GM12878 (cell line): ENCODE data around the gene TFB1M. TPM values are rescaled to one million over a fixed set of nuclear protein-coding genes. Genes with fewer than 3 reads are reported as not detected.
A peak's percentile ranks its signal among the peaks of the same experiment; 100 is the strongest.

Experiments used
- CEBPB ChIP-seq, 2 experiments: fragments of 150-350 bp in 1 of 2; IDR thresholded peaks; 2 replicates each; pipeline ENCODE4 v1.6.1; 2012 to 2014; ENCODE audit warnings: low read depth in 2 of 2, low read length in 2 of 2, borderline replicate concordance in 1 of 2, inconsistent platforms in 1 of 2
- CUX1 ChIP-seq: IDR thresholded peaks from 2 replicates; pipeline ENCODE4 v1.6.1; 2012; ENCODE audit warnings: improper control_type of control experiment, low read depth, low read length; ENCODE audit not compliant: insufficient replicate concordance
- DPF2 ChIP-seq: fragments of 450-650 bp; IDR thresholded peaks from 2 replicates; pipeline ENCODE4 v1.6.1; 2017; ENCODE audit warnings: mild to moderate bottlenecking
- ETV6 ChIP-seq, 2 experiments: fragments of 450-650 bp in 1 of 2; IDR thresholded peaks in 1 of 2; conservative IDR thresholded peaks in 1 of 2; 2 replicates each; pipeline ENCODE4 v1.6.1; 2014; ENCODE audit warnings: antibody characterized with exemption in 1 of 2, borderline replicate concordance in 1 of 2, low read depth in 1 of 2, mild to moderate bottlenecking in 1 of 2, moderate library complexity in 1 of 2
- GABPA ChIP-seq: IDR thresholded peaks from 2 replicates; pipeline ENCODE4 v1.6.1; 2014; ENCODE audit warnings: antibody characterized with exemption, low read depth, mild to moderate bottlenecking, inconsistent platforms
- HDGF ChIP-seq: fragments of 450-650 bp; IDR thresholded peaks from 2 replicates; pipeline ENCODE4 v1.6.1; 2016; ENCODE audit warnings: antibody characterized with exemption
- MAX ChIP-seq: IDR thresholded peaks from 2 replicates; pipeline ENCODE4 v1.6.1; 2012; ENCODE audit warnings: low read depth, low read length, improper control_type of control experiment
- MTA3 ChIP-seq: IDR thresholded peaks from 2 replicates; pipeline ENCODE4 v1.6.1; 2012; ENCODE audit warnings: low read length, inconsistent platforms, borderline replicate concordance
- PML ChIP-seq: IDR thresholded peaks from 2 replicates; pipeline ENCODE4 v1.6.1; 2012; ENCODE audit warnings: low read length, inconsistent platforms
- PRDM15 ChIP-seq: fragments of 450-650 bp; formaldehyde crosslinking; IDR thresholded peaks from 2 replicates; pipeline ENCODE4 v1.4.0; 2020; ENCODE audit warnings: mild to moderate bottlenecking, moderate library complexity
- RELB ChIP-seq: fragments of 450-650 bp; IDR thresholded peaks from 2 replicates; pipeline ENCODE4 v1.6.1; 2017; ENCODE audit warnings: low read depth, mild to moderate bottlenecking, moderate library complexity
- SIX5 ChIP-seq: IDR thresholded peaks from 2 replicates; pipeline ENCODE4 v1.6.1; 2011; ENCODE audit warnings: mild to moderate bottlenecking, low read depth, low read length, moderate library complexity; ENCODE audit not compliant: severe bottlenecking
- SPI1 ChIP-seq: IDR thresholded peaks from 2 replicates; pipeline ENCODE4 v1.6.1; 2011; ENCODE audit warnings: low read depth, mild to moderate bottlenecking, low read length, moderate library complexity, borderline replicate concordance; ENCODE audit not compliant: insufficient read depth
- STAT1 ChIP-seq: fragments of 450-650 bp; conservative IDR thresholded peaks from 2 replicates; pipeline ENCODE4 v1.6.1; 2014; ENCODE audit warnings: antibody characterized with exemption, mild to moderate bottlenecking
- TARDBP ChIP-seq: IDR thresholded peaks from 2 replicates; pipeline ENCODE4 v1.6.1; 2016; ENCODE audit warnings: borderline replicate concordance
- USF1 ChIP-seq: IDR thresholded peaks from 2 replicates; pipeline ENCODE4 v1.6.1; 2011; ENCODE audit warnings: borderline replicate concordance, low read depth, mild to moderate bottlenecking, moderate library complexity, mixed read lengths, low read length; ENCODE audit not compliant: insufficient read depth; ENCODE audit errors: extremely low read length
- polyA plus RNA-seq, 11 experiments: library from polyadenylated mRNA; depleted of rRNA in 4 of 11; unstranded in 6 of 11; stranded (reverse) in 5 of 11; fragments of >200 nt; fragmentation: Nextera tagmentation in 4 of 11; fragmentation: Illumina TruSeq in 1 of 11; extraction: Ambion mirVana in 4 of 11; extraction: Trizol in 1 of 11; gene quantifications; 1 replicate in 1 of 11; 2 replicates in 10 of 11; pipeline versions ENCODE4 v1.2.1 to v1.2.3, GENCODE V29; 2011 to 2016; ENCODE audit warnings: inconsistent platforms in 2 of 11, missing spikeins in 2 of 11, low read depth in 1 of 11
- total RNA-seq, 4 experiments: library from RNA; depleted of rRNA in 3 of 4; stranded (reverse); fragments of >200 nt in 3 of 4; fragmentation: Illumina TruSeq in 1 of 4; extraction: Trizol in 1 of 4; gene quantifications; 2 replicates each; pipeline versions ENCODE4 v1.2.1 to v1.2.3, GENCODE V29; 2013 to 2021

TFB1M gene
- total and polyA plus RNA-seq, 10 of the 15 experiments (the other 5 are each of a cell fraction or from before 2014, with no cell fraction given): 29.9 to 117 (median 41.3) TPM

- TF ChIP-seq DPF2 (peak; percentile 40; the same call in 1 of the 2 replicates), MTA3 (no peak), ETV6 (conservative IDR thresholded peaks at IDR 0.05 in 1 of 2, IDR thresholded peaks at IDR 0.05 in 1 of 2; ENCODE audit: borderline replicate concordance in 1 of 2, low read depth in 1 of 2) (peak in 1 of 2 experiments; percentile 22; a peak in 1 of 4 replicates), RELB (0 out of 2 replicates have a peak, but pooled peaks have one; percentile 10), USF1 (peak; percentile 75), CEBPB (IDR thresholded peaks at IDR 0.05; ENCODE audit: borderline replicate concordance in 1 of 2, low read depth in 2 of 2, low read length in 2 of 2) (no peak), GABPA (0 out of 2 replicates have a peak, but pooled peaks have one; percentile 3), TARDBP (no peak), CUX1 (no peak), PRDM15 (CRISPR knock-in tag) (0 out of 2 replicates have a peak, but pooled peaks have one; percentile 36), STAT1 (no peak), MAX (peak; percentile 77), SIX5 (no peak), SPI1 (peak; percentile 62), PML (peak; percentile 69; the same call in 1 of the 2 replicates), HDGF (no peak)
These were observed 660 bp upstream of the TFB1M start (continued) for GRCh38 chr6:155314773-155315515.
